ENCODE results near the gene PRDM2. TPM values are rescaled to one million over a fixed set of nuclear protein-coding genes. Genes with fewer than 3 reads are reported as not detected.
A peak's percentile ranks its signal among the peaks of the same experiment; 100 is the strongest.

Gene PRDM2, protein sequence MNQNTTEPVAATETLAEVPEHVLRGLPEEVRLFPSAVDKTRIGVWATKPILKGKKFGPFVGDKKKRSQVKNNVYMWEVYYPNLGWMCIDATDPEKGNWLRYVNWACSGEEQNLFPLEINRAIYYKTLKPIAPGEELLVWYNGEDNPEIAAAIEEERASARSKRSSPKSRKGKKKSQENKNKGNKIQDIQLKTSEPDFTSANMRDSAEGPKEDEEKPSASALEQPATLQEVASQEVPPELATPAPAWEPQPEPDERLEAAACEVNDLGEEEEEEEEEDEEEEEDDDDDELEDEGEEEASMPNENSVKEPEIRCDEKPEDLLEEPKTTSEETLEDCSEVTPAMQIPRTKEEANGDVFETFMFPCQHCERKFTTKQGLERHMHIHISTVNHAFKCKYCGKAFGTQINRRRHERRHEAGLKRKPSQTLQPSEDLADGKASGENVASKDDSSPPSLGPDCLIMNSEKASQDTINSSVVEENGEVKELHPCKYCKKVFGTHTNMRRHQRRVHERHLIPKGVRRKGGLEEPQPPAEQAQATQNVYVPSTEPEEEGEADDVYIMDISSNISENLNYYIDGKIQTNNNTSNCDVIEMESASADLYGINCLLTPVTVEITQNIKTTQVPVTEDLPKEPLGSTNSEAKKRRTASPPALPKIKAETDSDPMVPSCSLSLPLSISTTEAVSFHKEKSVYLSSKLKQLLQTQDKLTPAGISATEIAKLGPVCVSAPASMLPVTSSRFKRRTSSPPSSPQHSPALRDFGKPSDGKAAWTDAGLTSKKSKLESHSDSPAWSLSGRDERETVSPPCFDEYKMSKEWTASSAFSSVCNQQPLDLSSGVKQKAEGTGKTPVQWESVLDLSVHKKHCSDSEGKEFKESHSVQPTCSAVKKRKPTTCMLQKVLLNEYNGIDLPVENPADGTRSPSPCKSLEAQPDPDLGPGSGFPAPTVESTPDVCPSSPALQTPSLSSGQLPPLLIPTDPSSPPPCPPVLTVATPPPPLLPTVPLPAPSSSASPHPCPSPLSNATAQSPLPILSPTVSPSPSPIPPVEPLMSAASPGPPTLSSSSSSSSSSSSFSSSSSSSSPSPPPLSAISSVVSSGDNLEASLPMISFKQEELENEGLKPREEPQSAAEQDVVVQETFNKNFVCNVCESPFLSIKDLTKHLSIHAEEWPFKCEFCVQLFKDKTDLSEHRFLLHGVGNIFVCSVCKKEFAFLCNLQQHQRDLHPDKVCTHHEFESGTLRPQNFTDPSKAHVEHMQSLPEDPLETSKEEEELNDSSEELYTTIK (N-terminal part only)
- 52.4 and 55.2 TPM in 2 replicates for total RNA-seq
- long read RNA-seq, partial matches to known transcripts = 11 of 15 reads
- long read RNA-seq, other reads (novel, unspliced or antisense) = 3 of 15 reads

DNA sequence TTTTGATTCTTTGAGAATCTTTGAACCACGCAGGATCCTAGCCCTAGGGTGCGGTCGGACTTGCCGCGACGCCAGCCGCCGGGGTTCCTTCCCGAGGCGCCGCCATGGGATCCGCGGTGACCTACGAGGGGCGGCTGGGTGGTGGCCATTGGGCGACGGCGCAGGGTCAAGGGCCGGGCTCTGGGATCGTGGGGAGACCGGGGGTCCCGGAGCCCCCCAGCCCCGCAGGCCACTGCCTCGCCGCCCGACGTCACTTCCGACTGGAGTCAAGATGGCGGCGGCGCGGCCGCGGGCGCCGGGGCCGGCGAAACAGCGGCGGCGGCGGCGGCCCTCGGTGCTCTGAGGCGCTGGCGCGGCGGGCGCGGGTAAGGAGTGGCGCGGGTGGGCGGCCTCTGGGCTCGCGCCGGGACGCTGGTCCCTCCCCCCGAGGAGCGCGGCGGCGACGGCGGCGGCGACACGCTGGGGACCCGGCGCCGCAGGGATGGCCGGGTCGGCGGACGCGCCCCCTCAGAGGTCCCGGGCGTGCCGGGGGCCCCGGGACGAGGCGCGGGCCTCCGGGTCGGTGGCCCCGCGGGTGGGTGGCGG lies at the start of gene PRDM2:
TSS of gene PRDM2 (plus strand) at position 253 of the 585 bp plus-strand sequence. CDS start 15,418 bp downstream, outside the sequence.
- DNase-seq (ENCODE audit: low read depth, low spot score) = peak; percentile 43
- TF ChIP-seq, protein P1, sequence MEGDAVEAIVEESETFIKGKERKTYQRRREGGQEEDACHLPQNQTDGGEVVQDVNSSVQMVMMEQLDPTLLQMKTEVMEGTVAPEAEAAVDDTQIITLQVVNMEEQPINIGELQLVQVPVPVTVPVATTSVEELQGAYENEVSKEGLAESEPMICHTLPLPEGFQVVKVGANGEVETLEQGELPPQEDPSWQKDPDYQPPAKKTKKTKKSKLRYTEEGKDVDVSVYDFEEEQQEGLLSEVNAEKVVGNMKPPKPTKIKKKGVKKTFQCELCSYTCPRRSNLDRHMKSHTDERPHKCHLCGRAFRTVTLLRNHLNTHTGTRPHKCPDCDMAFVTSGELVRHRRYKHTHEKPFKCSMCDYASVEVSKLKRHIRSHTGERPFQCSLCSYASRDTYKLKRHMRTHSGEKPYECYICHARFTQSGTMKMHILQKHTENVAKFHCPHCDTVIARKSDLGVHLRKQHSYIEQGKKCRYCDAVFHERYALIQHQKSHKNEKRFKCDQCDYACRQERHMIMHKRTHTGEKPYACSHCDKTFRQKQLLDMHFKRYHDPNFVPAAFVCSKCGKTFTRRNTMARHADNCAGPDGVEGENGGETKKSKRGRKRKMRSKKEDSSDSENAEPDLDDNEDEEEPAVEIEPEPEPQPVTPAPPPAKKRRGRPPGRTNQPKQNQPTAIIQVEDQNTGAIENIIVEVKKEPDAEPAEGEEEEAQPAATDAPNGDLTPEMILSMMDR (conservative IDR thresholded peaks at IDR 0.05) = no peak
- Mint-ChIP-seq H3K9me3 (peaks cover 8% of the 10 kb centered on the region), H3K27ac (ENCODE audit: unreplicated experiment) (peak within 1 kb of the TSS; percentile 95), H3K4me1 (peaks cover 31% of the 10 kb centered on the region), H3K36me3 (ENCODE audit: low read depth) (peaks cover 14% of the 10 kb centered on the region), H3K4me3 (peak within 1 kb of the TSS; percentile 97), H3K27me3 (ENCODE audit: low read depth) (peaks cover 2% of the 10 kb centered on the region)

DNA sequence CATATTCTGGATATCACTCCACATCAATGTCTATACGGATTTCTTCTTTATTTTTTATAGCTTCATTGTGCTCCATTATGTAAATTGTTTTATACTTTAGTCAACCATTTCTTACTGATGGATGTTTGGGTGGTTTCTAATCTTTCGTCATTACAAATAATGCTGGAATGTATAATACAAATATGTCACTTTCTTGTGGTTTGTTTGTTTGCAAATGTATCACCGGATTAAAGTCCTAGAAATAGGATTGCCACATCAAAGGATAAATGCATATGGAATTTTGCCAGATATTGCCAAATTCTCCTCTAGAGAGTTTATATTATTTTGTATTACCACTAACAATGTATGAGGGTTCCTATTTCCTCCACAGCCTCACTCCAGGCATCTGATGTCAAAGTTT lies 48.7 kb upstream of the PRDM2 start:
- Mint-ChIP-seq H3K4me3 (no peak overlapping the region), H3K27ac (ENCODE audit: unreplicated experiment) (no peak overlapping the region), H3K36me3 (ENCODE audit: low read depth) (peaks cover 5% of the 10 kb centered on the region), H3K27me3 (ENCODE audit: low read depth) (no peaks in the 10 kb centered on the region), H3K9me3 (peaks cover 6% of the 10 kb centered on the region), H3K4me1 (no peaks in the 10 kb centered on the region)
- DNase-seq (ENCODE audit: low read depth, low spot score) = no peak
- TF ChIP-seq, protein P1 (conservative IDR thresholded peaks at IDR 0.05) = no peak

DNA sequence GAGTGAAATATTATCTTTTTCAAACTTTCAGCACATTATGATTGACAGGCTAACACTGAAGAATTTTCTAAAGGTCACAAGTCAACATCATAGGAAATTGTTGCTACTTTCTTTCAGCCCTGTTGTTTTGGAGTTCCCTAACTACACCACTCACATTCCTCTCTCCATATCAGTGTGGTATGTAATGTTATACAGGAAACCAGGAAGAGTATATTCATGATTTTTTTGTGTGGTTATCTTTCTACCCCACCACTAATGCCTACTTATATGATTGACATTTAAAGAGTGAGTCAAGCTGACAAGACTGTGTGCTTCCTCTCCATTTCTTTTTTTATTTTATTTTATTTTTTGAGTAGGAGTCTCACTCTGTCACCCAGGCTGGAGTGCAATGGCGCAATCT lies 47.8 kb upstream of the PRDM2 start:
- H3K9me3 Mint-ChIP-seq = peaks cover 6% of the 10 kb centered on the region
- TF ChIP-seq, protein P1 (conservative IDR thresholded peaks at IDR 0.05) = no peak
- no peak for DNase-seq (ENCODE audit: low read depth, low spot score)
- H3K27ac Mint-ChIP-seq (ENCODE audit: unreplicated experiment) = no peak overlapping the region
- no peaks in the 10 kb centered on the region for H3K4me1 Mint-ChIP-seq
- H3K27me3 Mint-ChIP-seq (ENCODE audit: low read depth) = no peaks in the 10 kb centered on the region
- H3K4me3 Mint-ChIP-seq = no peak overlapping the region
- H3K36me3 Mint-ChIP-seq (ENCODE audit: low read depth) = peaks cover 5% of the 10 kb centered on the region

DNA sequence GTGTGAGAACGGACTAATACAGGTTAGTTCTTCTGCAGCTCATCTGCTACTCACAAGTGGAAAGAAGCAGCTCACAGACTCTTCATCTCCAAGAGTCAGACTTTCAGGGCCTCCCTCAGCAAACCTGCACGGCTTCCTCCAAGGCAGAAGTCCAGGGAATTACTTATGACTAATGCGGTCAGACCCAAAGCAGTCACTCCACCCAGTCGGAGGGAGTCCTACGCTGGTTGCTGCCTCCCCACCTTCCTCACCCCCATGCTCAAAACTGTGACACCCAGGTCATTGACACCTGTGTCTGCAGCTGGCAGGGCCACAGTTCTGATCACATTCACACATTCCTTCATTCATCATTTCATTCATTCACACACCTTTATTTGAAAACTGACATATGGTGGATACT lies 38.4 kb upstream of the PRDM2 start:
- no peak overlapping the region for H3K4me3 Mint-ChIP-seq
- DNase-seq (ENCODE audit: low read depth, low spot score) = no peak
- no peaks in the 10 kb centered on the region for H3K4me1 Mint-ChIP-seq
- H3K36me3 Mint-ChIP-seq (ENCODE audit: low read depth) = peaks cover 3% of the 10 kb centered on the region
- H3K9me3 Mint-ChIP-seq = peaks cover 3% of the 10 kb centered on the region
- H3K27ac Mint-ChIP-seq (ENCODE audit: unreplicated experiment) = no peak overlapping the region
- no peaks in the 10 kb centered on the region for H3K27me3 Mint-ChIP-seq (ENCODE audit: low read depth)
- TF ChIP-seq, protein P1 (conservative IDR thresholded peaks at IDR 0.05) = no peak

Measured in neural crest cell (in vitro differentiated cells).